ENCODE measurements around the gene NYNRIN. TPM values are rescaled to one million over a fixed set of nuclear protein-coding genes. Genes with fewer than 3 reads are reported as not detected.

The NYNRIN gene
- total and polyA plus RNA-seq, 2 experiments from 2014 or later: 3.1 to 20.0 TPM

DNA sequence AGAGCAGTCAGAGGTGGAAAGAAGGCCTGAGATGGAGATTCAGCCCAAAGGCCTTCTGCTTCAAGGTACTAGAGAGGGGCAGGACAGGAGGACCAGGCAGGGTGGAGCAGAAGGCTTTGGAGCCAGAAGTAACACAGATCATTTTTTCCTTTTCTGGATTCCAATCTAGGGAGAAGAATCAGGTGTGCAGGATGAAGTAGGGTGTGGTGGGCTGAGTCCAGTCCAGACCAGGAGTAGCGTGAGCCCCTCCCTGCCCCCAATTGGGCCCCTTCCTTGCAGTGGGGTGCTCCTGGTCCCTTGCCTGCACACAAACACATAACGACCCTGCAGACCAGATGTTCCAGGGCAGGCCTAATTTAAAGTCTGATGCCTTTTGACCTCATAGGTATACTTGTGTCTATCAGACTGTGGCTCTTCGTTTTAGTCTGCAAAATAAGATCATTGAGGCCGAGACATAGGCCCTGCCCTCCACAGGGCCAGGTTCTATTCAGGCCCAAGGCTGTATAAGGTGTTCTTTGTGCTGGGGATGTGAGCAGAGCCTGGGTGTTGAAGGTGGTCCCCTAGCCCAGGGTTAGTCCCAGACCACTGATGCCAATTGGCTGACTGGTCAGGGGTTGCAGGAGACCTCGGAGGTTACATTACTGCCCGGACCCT lies 1.0 kb upstream of the NYNRIN start:
- peak overlapping the region; percentile 63 for H2AFZ ChIP-seq
- H3K36me3 ChIP-seq (ENCODE audit: insufficient read depth): no peaks in the 10 kb centered on the region
- H3K27ac ChIP-seq (ENCODE audit: low read depth): no peak overlapping the region
- H3K4me2 ChIP-seq: peak overlapping the region; percentile 97
- H3K4me3 ChIP-seq: peak overlapping the region; percentile 86
- H3K4me1 ChIP-seq (ENCODE audit: insufficient read depth): peaks cover 15% of the 10 kb centered on the region; the same call in 1 of the 2 replicates
- H3K27me3 ChIP-seq (ENCODE audit: insufficient read depth): peaks cover 18% of the 10 kb centered on the region; the same call in 1 of the 2 replicates
- H3K36me3 Mint-ChIP-seq (ENCODE audit: low read depth): no peaks in the 10 kb centered on the region
- H3K27ac Mint-ChIP-seq: no peak overlapping the region
- ATAC-seq (peak; percentile 4), DNase-seq (ENCODE audit: low spot score) (no peak)
- no peaks in the 10 kb centered on the region; the same call in 1 of the 2 replicates for H4K20me1 ChIP-seq (replicated peaks; ENCODE audit: insufficient read depth)
- no peaks in the 10 kb centered on the region for H3K9me2 ChIP-seq (ENCODE audit: insufficient read depth)
- peaks cover 14% of the 10 kb centered on the region for H3K27me3 Mint-ChIP-seq (ENCODE audit: insufficient read depth, low read depth, poor library complexity)
- H3F3A ChIP-seq (replicated peaks; ENCODE audit: low read depth): no peaks in the 10 kb centered on the region
- H3K4me1 Mint-ChIP-seq: peaks cover 46% of the 10 kb centered on the region
- H3K9me3 Mint-ChIP-seq: no peaks in the 10 kb centered on the region
- peak overlapping the region; percentile 36; the same call in 2 of the 3 replicates for H3K4me3 Mint-ChIP-seq
- TF ChIP-seq STAT1 (IDR thresholded peaks at IDR 0.05; ENCODE audit: unreplicated experiment) (no peak), EZH2phosphoT487 (IDR thresholded peaks at IDR 0.05; ENCODE audit: unreplicated experiment) (no peak)
- no peaks in the 10 kb centered on the region for H3K79me2 ChIP-seq (replicated peaks; ENCODE audit: insufficient read depth)

DNA sequence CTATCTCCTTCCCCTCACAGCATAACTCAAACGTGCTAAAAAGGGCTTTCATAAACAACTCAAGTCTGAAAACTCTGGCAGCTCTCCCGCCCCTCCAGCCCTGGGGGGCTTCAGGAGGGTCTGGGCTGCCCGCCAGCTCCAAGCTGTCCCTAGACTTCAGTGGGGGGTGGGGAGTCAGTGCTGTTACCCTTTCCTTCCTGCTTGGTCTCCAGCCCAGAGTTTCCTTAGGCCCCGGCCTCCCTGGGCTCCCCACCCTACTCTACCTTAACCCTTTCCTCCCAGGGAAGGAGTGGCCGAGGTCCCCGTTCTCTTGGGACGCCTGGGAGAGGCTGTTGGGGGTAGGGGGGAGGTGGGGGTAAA lies 530 bp upstream of the NYNRIN start:
- Histone ChIP-seq H4K20me1 (replicated peaks; ENCODE audit: insufficient read depth) (no peaks in the 10 kb centered on the region; the same call in 1 of the 2 replicates), H3K4me1 (ENCODE audit: insufficient read depth) (peaks cover 15% of the 10 kb centered on the region; the same call in 1 of the 2 replicates), H3K27me3 (ENCODE audit: insufficient read depth) (peaks cover 18% of the 10 kb centered on the region; the same call in 1 of the 2 replicates), H2AFZ (peak overlapping the region; percentile 63), H3K36me3 (ENCODE audit: insufficient read depth) (no peaks in the 10 kb centered on the region), H3F3A (replicated peaks; ENCODE audit: low read depth) (no peaks in the 10 kb centered on the region), H3K4me2 (peak overlapping the region; percentile 97), H3K4me3 (peak overlapping the region; percentile 86), H3K9me2 (ENCODE audit: insufficient read depth) (no peaks in the 10 kb centered on the region), H3K27ac (ENCODE audit: low read depth) (no peak overlapping the region), H3K79me2 (replicated peaks; ENCODE audit: insufficient read depth) (no peaks in the 10 kb centered on the region)
- Mint-ChIP-seq H3K27me3 (ENCODE audit: insufficient read depth, low read depth, poor library complexity) (peaks cover 14% of the 10 kb centered on the region), H3K4me1 (peaks cover 49% of the 10 kb centered on the region), H3K9me3 (no peaks in the 10 kb centered on the region), H3K27ac (no peak overlapping the region), H3K36me3 (ENCODE audit: low read depth) (no peaks in the 10 kb centered on the region), H3K4me3 (peak overlapping the region; percentile 36)
- TF ChIP-seq CREB1 (CRISPR knock-in tag; IDR thresholded peaks at IDR 0.05; ENCODE audit: low read depth): 0 out of 2 replicates have a peak, but pooled peaks have one; percentile 3
- TF ChIP-seq, protein P1, sequence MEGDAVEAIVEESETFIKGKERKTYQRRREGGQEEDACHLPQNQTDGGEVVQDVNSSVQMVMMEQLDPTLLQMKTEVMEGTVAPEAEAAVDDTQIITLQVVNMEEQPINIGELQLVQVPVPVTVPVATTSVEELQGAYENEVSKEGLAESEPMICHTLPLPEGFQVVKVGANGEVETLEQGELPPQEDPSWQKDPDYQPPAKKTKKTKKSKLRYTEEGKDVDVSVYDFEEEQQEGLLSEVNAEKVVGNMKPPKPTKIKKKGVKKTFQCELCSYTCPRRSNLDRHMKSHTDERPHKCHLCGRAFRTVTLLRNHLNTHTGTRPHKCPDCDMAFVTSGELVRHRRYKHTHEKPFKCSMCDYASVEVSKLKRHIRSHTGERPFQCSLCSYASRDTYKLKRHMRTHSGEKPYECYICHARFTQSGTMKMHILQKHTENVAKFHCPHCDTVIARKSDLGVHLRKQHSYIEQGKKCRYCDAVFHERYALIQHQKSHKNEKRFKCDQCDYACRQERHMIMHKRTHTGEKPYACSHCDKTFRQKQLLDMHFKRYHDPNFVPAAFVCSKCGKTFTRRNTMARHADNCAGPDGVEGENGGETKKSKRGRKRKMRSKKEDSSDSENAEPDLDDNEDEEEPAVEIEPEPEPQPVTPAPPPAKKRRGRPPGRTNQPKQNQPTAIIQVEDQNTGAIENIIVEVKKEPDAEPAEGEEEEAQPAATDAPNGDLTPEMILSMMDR (conservative IDR thresholded peaks at IDR 0.05; ENCODE audit: low read depth in 2 of 2): no peak
- DNase-seq (ENCODE audit: low spot score) (peak; percentile 85), ATAC-seq (peak; percentile 83)

DNA sequence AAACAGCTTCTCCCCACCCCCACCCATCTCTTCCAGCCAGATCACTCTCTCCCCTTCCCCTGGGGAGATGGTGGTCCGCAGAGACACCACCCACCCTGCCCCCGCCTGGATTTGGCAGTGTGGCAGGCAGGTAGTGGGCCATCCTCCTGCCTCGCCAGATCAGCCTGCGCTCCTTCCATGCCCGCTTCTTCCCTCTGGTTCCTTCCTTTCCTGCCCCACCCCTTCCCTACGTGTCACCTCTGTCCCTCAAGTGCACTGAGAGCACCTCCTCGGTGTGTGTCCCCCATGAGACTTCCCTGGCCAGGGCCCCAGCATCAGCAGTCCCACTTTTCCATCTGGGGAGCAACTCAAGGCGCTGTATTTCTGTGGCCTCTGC lies 632 bp downstream of the NYNRIN start:
- Histone ChIP-seq H3K27ac (ENCODE audit: low read depth) (no peak overlapping the region), H3K36me3 (ENCODE audit: insufficient read depth) (no peaks in the 10 kb centered on the region)
- H3K36me3 Mint-ChIP-seq (ENCODE audit: low read depth): no peaks in the 10 kb centered on the region
- TF ChIP-seq NANOG (IDR thresholded peaks at IDR 0.05; ENCODE audit: borderline replicate concordance) (no peak), JUNB (IDR thresholded peaks at IDR 0.05; ENCODE audit: unreplicated experiment) (no peak)
- TF ChIP-seq, protein P2, sequence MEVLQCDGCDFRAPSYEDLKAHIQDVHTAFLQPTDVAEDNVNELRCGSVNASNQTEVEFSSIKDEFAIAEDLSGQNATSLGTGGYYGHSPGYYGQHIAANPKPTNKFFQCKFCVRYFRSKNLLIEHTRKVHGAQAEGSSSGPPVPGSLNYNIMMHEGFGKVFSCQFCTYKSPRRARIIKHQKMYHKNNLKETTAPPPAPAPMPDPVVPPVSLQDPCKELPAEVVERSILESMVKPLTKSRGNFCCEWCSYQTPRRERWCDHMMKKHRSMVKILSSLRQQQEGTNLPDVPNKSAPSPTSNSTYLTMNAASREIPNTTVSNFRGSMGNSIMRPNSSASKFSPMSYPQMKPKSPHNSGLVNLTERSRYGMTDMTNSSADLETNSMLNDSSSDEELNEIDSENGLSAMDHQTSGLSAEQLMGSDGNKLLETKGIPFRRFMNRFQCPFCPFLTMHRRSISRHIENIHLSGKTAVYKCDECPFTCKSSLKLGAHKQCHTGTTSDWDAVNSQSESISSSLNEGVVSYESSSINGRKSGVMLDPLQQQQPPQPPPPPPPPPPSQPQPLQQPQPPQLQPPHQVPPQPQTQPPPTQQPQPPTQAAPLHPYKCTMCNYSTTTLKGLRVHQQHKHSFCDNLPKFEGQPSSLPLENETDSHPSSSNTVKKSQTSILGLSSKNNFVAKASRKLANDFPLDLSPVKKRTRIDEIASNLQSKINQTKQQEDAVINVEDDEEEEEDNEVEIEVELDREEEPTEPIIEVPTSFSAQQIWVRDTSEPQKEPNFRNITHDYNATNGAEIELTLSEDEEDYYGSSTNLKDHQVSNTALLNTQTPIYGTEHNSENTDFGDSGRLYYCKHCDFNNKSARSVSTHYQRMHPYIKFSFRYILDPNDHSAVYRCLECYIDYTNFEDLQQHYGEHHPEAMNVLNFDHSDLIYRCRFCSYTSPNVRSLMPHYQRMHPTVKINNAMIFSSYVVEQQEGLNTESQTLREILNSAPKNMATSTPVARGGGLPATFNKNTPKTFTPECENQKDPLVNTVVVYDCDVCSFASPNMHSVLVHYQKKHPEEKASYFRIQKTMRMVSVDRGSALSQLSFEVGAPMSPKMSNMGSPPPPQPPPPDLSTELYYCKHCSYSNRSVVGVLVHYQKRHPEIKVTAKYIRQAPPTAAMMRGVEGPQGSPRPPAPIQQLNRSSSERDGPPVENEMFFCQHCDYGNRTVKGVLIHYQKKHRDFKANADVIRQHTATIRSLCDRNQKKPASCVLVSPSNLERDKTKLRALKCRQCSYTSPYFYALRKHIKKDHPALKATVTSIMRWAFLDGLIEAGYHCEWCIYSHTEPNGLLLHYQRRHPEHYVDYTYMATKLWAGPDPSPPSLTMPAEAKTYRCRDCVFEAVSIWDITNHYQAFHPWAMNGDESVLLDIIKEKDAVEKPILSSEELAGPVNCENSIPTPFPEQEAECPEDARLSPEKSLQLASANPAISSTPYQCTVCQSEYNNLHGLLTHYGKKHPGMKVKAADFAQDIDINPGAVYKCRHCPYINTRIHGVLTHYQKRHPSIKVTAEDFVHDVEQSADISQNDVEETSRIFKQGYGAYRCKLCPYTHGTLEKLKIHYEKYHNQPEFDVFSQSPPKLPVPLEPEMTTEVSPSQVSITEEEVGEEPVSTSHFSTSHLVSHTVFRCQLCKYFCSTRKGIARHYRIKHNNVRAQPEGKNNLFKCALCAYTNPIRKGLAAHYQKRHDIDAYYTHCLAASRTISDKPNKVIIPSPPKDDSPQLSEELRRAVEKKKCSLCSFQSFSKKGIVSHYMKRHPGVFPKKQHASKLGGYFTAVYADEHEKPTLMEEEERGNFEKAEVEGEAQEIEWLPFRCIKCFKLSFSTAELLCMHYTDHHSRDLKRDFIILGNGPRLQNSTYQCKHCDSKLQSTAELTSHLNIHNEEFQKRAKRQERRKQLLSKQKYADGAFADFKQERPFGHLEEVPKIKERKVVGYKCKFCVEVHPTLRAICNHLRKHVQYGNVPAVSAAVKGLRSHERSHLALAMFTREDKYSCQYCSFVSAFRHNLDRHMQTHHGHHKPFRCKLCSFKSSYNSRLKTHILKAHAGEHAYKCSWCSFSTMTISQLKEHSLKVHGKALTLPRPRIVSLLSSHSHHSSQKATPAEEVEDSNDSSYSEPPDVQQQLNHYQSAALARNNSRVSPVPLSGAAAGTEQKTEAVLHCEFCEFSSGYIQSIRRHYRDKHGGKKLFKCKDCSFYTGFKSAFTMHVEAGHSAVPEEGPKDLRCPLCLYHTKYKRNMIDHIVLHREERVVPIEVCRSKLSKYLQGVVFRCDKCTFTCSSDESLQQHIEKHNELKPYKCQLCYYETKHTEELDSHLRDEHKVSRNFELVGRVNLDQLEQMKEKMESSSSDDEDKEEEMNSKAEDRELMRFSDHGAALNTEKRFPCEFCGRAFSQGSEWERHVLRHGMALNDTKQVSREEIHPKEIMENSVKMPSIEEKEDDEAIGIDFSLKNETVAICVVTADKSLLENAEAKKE (CRISPR knock-in tag; IDR thresholded peaks at IDR 0.05): no peak

More for the DNA sequence above, 632 bp downstream of the NYNRIN start:
- Mint-ChIP-seq H3K4me3 (peak overlapping the region; percentile 79), H3K4me1 (peaks cover 58% of the 10 kb centered on the region), H3K9me3 (no peaks in the 10 kb centered on the region), H3K27me3 (ENCODE audit: insufficient read depth, low read depth, poor library complexity) (peaks cover 14% of the 10 kb centered on the region), H3K27ac (no peak overlapping the region)
- DNase-seq (ENCODE audit: low spot score) (peak; percentile 41), ATAC-seq (peak; percentile 18)
- Histone ChIP-seq H3K4me3 (peak overlapping the region; percentile 86), H3K9me2 (ENCODE audit: insufficient read depth) (no peaks in the 10 kb centered on the region), H3K27me3 (ENCODE audit: insufficient read depth) (peaks cover 18% of the 10 kb centered on the region; the same call in 1 of the 2 replicates), H3F3A (replicated peaks; ENCODE audit: low read depth) (no peaks in the 10 kb centered on the region), H3K79me2 (replicated peaks; ENCODE audit: insufficient read depth) (no peaks in the 10 kb centered on the region), H2AFZ (peak overlapping the region; percentile 94), H3K4me1 (ENCODE audit: insufficient read depth) (peaks cover 15% of the 10 kb centered on the region; the same call in 1 of the 2 replicates), H4K20me1 (replicated peaks; ENCODE audit: insufficient read depth) (no peaks in the 10 kb centered on the region; the same call in 1 of the 2 replicates), H3K4me2 (peak overlapping the region; percentile 97)

Data from GM23338 (cell line).